K562 (cell line): ENCODE measurements around the gene RFC5. TPM values are rescaled to one million over a fixed set of nuclear protein-coding genes. Genes with fewer than 3 reads are reported as not detected.
A peak's percentile ranks its signal among the peaks of the same experiment; 100 is the strongest.

Experiments
- ARID2 ChIP-seq: fragments of 450-650 bp; IDR thresholded peaks from 2 replicates; pipeline ENCODE4 v1.6.1; 2017; ENCODE audit warnings: antibody characterized with exemption, mild to moderate bottlenecking
- BACH1 ChIP-seq: fragments of 200-800 bp; sonication (Bioruptor generic); IDR thresholded peaks from 2 replicates; pipeline ENCODE4 v1.6.1; 2016; ENCODE audit warnings: missing genetic modification characterization, missing compliant biosample characterization
- CBX3 ChIP-seq, 2 experiments: IDR thresholded peaks; 1 replicate in 1 of 2; 2 replicates in 1 of 2; pipeline ENCODE4 v1.6.1; 2012; ENCODE audit warnings: inconsistent platforms in 2 of 2, low read length in 2 of 2, borderline replicate concordance in 1 of 2, control low read depth in 1 of 2
- CEBPG ChIP-seq, 3 experiments: fragments of 200-800 bp in 1 of 3; sonication (Bioruptor generic) in 1 of 3; sonication (generic) in 1 of 3; formaldehyde crosslinking in 1 of 3; IDR thresholded peaks in 2 of 3; conservative IDR thresholded peaks in 1 of 3; 2 replicates each; pipeline versions ENCODE4 v1.6.1 to v1.8.0; 2016 to 2022; ENCODE audit warnings: missing compliant biosample characterization in 2 of 3, missing genetic modification characterization in 2 of 3, mild to moderate bottlenecking in 1 of 3, missing genetic modification reagents in 1 of 3
- HMGN3 ChIP-seq: IDR thresholded peaks from 2 replicates; pipeline ENCODE4 v1.6.1; 2011; ENCODE audit warnings: borderline replicate concordance, low read depth, mild to moderate bottlenecking, mixed read lengths, low read length; ENCODE audit not compliant: insufficient read length; ENCODE audit errors: extremely low read depth
- PRMT5 ChIP-seq: sonication (generic); formaldehyde crosslinking; IDR thresholded peaks from 2 replicates; pipeline ENCODE4 v1.5.0; 2020; ENCODE audit warnings: missing genetic modification reagents
- PTBP1 ChIP-seq: fragments of 200-400 bp; formaldehyde crosslinking; IDR thresholded peaks from 2 replicates; pipeline ENCODE4 v1.6.1; 2017; ENCODE audit warnings: low read depth, low read length
- ZBTB17 ChIP-seq: fragments of 450-650 bp; formaldehyde crosslinking; IDR thresholded peaks from 2 replicates; pipeline ENCODE4 v1.4.0; 2020; ENCODE audit warnings: mild to moderate bottlenecking
- ZNF140 ChIP-seq: fragments of 250-450 bp; sonication (Bioruptor Pico); IDR thresholded peaks from 2 replicates; pipeline ENCODE4 v1.8.0; 2021; ENCODE audit warnings: moderate library complexity, mild to moderate bottlenecking, inconsistent platforms
- ZNF263 ChIP-seq: sonication (generic); formaldehyde crosslinking; IDR thresholded peaks from 2 replicates; pipeline ENCODE4 v1.8.0; 2022; ENCODE audit warnings: mild to moderate bottlenecking, missing genetic modification reagents, borderline replicate concordance
- ZNF668 ChIP-seq: fragments of 250-450 bp; sonication (Bioruptor Pico); IDR thresholded peaks from 2 replicates; pipeline ENCODE4 v1.8.0; 2022; ENCODE audit warnings: mild to moderate bottlenecking, inconsistent platforms
- polyA plus RNA-seq, 8 experiments: library from polyadenylated mRNA; depleted of rRNA in 4 of 8; stranded (reverse) in 5 of 8; unstranded in 3 of 8; fragments of >200 nt; fragmentation: Nextera tagmentation in 2 of 8; fragmentation: Illumina TruSeq in 1 of 8; extraction: Ambion mirVana in 2 of 8; extraction: Trizol in 1 of 8; gene quantifications; 2 replicates each; pipeline versions ENCODE4 v1.2.1 to v1.2.3, GENCODE V29; 2011 to 2014; ENCODE audit warnings: inconsistent platforms in 1 of 8, missing spikeins in 1 of 8
- total RNA-seq, 7 experiments: library from RNA; depleted of rRNA in 6 of 7; stranded (reverse); fragments of >200 nt in 6 of 7; fragmentation: Illumina TruSeq in 2 of 7; extraction: Trizol in 2 of 7; gene quantifications; 2 replicates each; pipeline versions ENCODE4 v1.2.1 to v1.2.3, GENCODE V29; 2011 to 2021; ENCODE audit warnings: low replicate concordance in 1 of 7
- TF ChIP-seq, protein P1 (sequence below): sonication (generic); formaldehyde crosslinking; IDR thresholded peaks from 2 replicates; pipeline ENCODE4 v1.8.1; 2022; ENCODE audit warnings: missing genetic modification reagents
- TF ChIP-seq, protein P2 (sequence below): fragments of 200-800 bp; sonication (Bioruptor generic); IDR thresholded peaks from 2 replicates; pipeline ENCODE4 v1.6.1; 2017; ENCODE audit warnings: missing genetic modification characterization, missing compliant biosample characterization
- TF ChIP-seq, protein P3 (sequence below): fragments of 250-450 bp; sonication (Bioruptor Pico); IDR thresholded peaks from 2 replicates; pipeline ENCODE4 v1.4.0; 2020
- TF ChIP-seq, protein P4 (sequence below): fragments of 250-450 bp; sonication (Bioruptor Pico); IDR thresholded peaks from 2 replicates; pipeline ENCODE4 v1.8.0; 2022; ENCODE audit warnings: moderate library complexity, mild to moderate bottlenecking, inconsistent platforms
- TF ChIP-seq, protein P5 (sequence below), 2 experiments: fragments of 450-650 bp in 1 of 2; sonication (generic) in 1 of 2; formaldehyde crosslinking in 1 of 2; IDR thresholded peaks in 1 of 2; conservative IDR thresholded peaks in 1 of 2; 2 replicates each; pipeline versions ENCODE4 v1.6.1 to v1.8.1; 2016 to 2023; ENCODE audit warnings: mild to moderate bottlenecking in 2 of 2, moderate library complexity in 2 of 2, inconsistent platforms in 1 of 2, missing genetic modification reagents in 1 of 2

Gene RFC5
- total and polyA plus RNA-seq, 9 of the 15 experiments (the other 6 are each of a cell fraction or from before 2014, with no cell fraction given): 61.8 to 189 (median 92.9) TPM

DNA sequence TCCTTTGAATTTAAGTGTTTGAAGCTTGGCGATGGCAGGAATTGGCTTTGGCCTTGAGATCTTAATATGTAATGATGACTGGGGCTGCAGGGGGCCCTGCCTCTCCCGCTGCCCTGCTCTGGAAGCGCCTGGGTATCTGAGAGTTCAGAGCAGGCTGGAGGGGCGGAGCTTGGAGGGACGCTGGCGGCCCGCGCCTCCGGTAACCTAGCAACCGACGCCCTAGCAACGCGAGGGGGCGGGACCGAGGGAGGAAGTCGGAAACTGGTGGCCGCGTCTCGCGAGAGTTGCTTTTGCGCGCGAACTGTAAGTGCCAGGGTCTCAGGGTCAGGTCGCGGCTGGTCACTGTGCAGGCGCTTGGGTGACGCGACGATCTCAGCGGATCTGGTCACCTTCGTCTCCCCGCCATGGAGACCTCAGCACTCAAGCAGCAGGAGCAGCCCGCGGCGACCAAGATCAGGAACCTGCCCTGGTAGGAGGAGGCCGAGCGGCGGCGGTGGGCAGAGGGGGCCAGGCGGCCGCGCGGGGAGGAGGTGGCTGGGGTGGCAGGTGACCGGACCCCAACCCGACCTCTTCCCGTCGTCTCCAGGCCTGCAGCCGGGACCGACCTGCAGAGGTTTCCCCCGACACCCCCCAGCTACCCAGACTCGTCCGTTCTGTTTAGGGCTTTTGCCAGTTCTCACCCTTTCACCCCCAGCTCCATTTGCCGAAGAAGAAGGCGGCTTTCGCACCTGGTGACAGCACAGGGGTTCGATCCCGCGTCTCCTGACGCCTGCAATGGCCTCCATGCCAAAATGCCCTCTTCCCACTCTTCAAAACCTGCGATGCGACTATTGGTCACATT, at the start of gene RFC5 (continued):
- no peak for TF ChIP-seq PRMT5 (CRISPR knock-in tag)
- TF ChIP-seq, protein P1, sequence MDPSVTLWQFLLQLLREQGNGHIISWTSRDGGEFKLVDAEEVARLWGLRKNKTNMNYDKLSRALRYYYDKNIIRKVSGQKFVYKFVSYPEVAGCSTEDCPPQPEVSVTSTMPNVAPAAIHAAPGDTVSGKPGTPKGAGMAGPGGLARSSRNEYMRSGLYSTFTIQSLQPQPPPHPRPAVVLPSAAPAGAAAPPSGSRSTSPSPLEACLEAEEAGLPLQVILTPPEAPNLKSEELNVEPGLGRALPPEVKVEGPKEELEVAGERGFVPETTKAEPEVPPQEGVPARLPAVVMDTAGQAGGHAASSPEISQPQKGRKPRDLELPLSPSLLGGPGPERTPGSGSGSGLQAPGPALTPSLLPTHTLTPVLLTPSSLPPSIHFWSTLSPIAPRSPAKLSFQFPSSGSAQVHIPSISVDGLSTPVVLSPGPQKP: no peak
- TF ChIP-seq, protein P2, sequence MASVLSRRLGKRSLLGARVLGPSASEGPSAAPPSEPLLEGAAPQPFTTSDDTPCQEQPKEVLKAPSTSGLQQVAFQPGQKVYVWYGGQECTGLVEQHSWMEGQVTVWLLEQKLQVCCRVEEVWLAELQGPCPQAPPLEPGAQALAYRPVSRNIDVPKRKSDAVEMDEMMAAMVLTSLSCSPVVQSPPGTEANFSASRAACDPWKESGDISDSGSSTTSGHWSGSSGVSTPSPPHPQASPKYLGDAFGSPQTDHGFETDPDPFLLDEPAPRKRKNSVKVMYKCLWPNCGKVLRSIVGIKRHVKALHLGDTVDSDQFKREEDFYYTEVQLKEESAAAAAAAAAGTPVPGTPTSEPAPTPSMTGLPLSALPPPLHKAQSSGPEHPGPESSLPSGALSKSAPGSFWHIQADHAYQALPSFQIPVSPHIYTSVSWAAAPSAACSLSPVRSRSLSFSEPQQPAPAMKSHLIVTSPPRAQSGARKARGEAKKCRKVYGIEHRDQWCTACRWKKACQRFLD (CRISPR knock-in tag): no peak; the same call in 1 of the 2 replicates
- no peak for TF ChIP-seq ZNF140 (CRISPR knock-in tag)
- TF ChIP-seq ZBTB17 (CRISPR knock-in tag): no peak
- TF ChIP-seq BACH1 (tag): no peak
- TF ChIP-seq, protein P3, sequence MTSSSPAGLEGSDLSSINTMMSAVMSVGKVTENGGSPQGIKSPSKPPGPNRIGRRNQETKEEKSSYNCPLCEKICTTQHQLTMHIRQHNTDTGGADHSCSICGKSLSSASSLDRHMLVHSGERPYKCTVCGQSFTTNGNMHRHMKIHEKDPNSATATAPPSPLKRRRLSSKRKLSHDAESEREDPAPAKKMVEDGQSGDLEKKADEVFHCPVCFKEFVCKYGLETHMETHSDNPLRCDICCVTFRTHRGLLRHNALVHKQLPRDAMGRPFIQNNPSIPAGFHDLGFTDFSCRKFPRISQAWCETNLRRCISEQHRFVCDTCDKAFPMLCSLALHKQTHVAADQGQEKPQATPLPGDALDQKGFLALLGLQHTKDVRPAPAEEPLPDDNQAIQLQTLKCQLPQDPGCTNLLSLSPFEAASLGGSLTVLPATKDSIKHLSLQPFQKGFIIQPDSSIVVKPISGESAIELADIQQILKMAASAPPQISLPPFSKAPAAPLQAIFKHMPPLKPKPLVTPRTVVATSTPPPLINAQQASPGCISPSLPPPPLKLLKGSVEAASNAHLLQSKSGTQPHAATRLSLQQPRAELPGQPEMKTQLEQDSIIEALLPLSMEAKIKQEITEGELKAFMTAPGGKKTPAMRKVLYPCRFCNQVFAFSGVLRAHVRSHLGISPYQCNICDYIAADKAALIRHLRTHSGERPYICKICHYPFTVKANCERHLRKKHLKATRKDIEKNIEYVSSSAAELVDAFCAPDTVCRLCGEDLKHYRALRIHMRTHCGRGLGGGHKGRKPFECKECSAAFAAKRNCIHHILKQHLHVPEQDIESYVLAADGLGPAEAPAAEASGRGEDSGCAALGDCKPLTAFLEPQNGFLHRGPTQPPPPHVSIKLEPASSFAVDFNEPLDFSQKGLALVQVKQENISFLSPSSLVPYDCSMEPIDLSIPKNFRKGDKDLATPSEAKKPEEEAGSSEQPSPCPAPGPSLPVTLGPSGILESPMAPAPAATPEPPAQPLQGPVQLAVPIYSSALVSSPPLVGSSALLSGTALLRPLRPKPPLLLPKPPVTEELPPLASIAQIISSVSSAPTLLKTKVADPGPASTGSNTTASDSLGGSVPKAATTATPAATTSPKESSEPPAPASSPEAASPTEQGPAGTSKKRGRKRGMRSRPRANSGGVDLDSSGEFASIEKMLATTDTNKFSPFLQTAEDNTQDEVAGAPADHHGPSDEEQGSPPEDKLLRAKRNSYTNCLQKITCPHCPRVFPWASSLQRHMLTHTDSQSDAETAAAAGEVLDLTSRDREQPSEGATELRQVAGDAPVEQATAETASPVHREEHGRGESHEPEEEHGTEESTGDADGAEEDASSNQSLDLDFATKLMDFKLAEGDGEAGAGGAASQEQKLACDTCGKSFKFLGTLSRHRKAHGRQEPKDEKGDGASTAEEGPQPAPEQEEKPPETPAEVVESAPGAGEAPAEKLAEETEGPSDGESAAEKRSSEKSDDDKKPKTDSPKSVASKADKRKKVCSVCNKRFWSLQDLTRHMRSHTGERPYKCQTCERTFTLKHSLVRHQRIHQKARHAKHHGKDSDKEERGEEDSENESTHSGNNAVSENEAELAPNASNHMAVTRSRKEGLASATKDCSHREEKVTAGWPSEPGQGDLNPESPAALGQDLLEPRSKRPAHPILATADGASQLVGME (CRISPR knock-in tag): no peak
- no peak for TF ChIP-seq PTBP1
- TF ChIP-seq ZNF668 (CRISPR knock-in tag): no peak
- TF ChIP-seq CBX3 (IDR thresholded peaks at IDR 0.05; ENCODE audit: borderline replicate concordance in 1 of 2, low read length in 2 of 2): no peak
- no peak for TF ChIP-seq ZNF263
- TF ChIP-seq, protein P4, sequence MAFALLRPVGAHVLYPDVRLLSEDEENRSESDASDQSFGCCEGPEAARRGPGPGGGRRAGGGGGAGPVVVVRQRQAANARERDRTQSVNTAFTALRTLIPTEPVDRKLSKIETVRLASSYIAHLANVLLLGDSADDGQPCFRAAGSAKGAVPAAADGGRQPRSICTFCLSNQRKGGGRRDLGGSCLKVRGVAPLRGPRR: no peak
- TF ChIP-seq HMGN3: peak; percentile 39
- TF ChIP-seq ARID2: no peak
- TF ChIP-seq, protein P5, sequence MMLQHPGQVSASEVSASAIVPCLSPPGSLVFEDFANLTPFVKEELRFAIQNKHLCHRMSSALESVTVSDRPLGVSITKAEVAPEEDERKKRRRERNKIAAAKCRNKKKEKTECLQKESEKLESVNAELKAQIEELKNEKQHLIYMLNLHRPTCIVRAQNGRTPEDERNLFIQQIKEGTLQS (IDR thresholded peaks at IDR 0.05): no peak
- TF ChIP-seq, protein P5 (CRISPR knock-in tag; conservative IDR thresholded peaks at IDR 0.05): no peak
- no peak for TF ChIP-seq CEBPG (CRISPR knock-in tag; IDR thresholded peaks at IDR 0.05)
- no peak for TF ChIP-seq CEBPG (tag; conservative IDR thresholded peaks at IDR 0.05 in 1 of 2, IDR thresholded peaks at IDR 0.05 in 1 of 2)
